GM11168 (cell line): Measurements from ENCODE around the gene RHEB.

Experiments
- in situ Hi-C: fragments of 300-500 bp; cut with MboI; formaldehyde crosslinking; loops from one replicate; pipeline ENCODE4 v1.12.0; 2022; ENCODE audit warnings: low sequenced_read_pairs; ENCODE audit not compliant: unreplicated experiment

RHEB gene

GRCh38 chr7:151435971-151436370 is 83.7 kb downstream of the RHEB start:
- in situ Hi-C loops = no loop called here

- in situ Hi-C loops = no loop called here
These were observed 84.4 kb downstream of the RHEB start for GRCh38 chr7:151435103-151435916.

- in situ Hi-C loops = loop anchor here (5.0 kb wide), 1 partner anchor 62 kb away; no protein-coding TSS in a partner anchor
These were observed 85.1 kb downstream of the RHEB start for GRCh38 chr7:151434549-151434948.

- in situ Hi-C loops = loop anchor here (5.0 kb wide), 1 partner anchor 62 kb away; no protein-coding TSS in a partner anchor
These were observed 85.8 kb downstream of the RHEB start for GRCh38 chr7:151433721-151434400.

GRCh38 chr7:151432658-151433521 is 86.8 kb downstream of the RHEB start:
- in situ Hi-C loops = loop anchor here (5.0 kb wide), 1 partner anchor 61 kb away; no protein-coding TSS in a partner anchor

GRCh38 chr7:151431768-151432311 is 87.9 kb downstream of the RHEB start:
- in situ Hi-C loops = loop anchor here (5.0 kb wide), 1 partner anchor 60 kb away; no protein-coding TSS in a partner anchor

- in situ Hi-C loops = loop anchor here (5.0 kb wide), 1 partner anchor 59 kb away; no protein-coding TSS in a partner anchor
These were observed 88.4 kb downstream of the RHEB start for GRCh38 chr7:151431281-151431767.

GRCh38 chr7:151430391-151431205 is 89.1 kb downstream of the RHEB start:
- in situ Hi-C loops = loop anchor here (5.0 kb wide), 1 partner anchor 58 kb away; no protein-coding TSS in a partner anchor

GRCh38 chr7:151429560-151430331 is 89.9 kb downstream of the RHEB start:
- in situ Hi-C loops = loop anchor here (5.0 kb wide), 1 partner anchor 57 kb away; no protein-coding TSS in a partner anchor

GRCh38 chr7:151429237-151429559 is 90.5 kb downstream of the RHEB start:
- in situ Hi-C loops = no loop called here

- in situ Hi-C loops = no loop called here
These were observed 91.1 kb downstream of the RHEB start for GRCh38 chr7:151428378-151429236.

GRCh38 chr7:151427705-151428377 is 91.9 kb downstream of the RHEB start:
- in situ Hi-C loops = no loop called here

- in situ Hi-C loops = no loop called here
These were observed 92.6 kb downstream of the RHEB start for GRCh38 chr7:151426904-151427704.

GRCh38 chr7:151426441-151426903 is 93.2 kb downstream of the RHEB start:
- in situ Hi-C loops = no loop called here

GRCh38 chr7:151425670-151426440 is 93.8 kb downstream of the RHEB start:
- in situ Hi-C loops = no loop called here
